Thyroid gland (tissue), 4 donors: ENCODE measurements around the gene HSPA12A.

Source experiments
- CTCF ChIP-seq, 6 experiments: fragments of 200-600 bp in 3 of 6; fragments of 450-650 bp in 3 of 6; sonication (generic) in 3 of 6; IDR thresholded peaks; one replicate each; pipeline ENCODE4 v1.5.1; 2016 to 2019; ENCODE audit warnings: antibody characterized with exemption in 6 of 6, mild to moderate bottlenecking in 2 of 6, inconsistent platforms in 1 of 6, moderate library complexity in 1 of 6
- POLR2A ChIP-seq, 2 donors: fragments of 450-650 bp; IDR thresholded peaks; one replicate each; pipeline ENCODE4 v1.6.1; 2017; ENCODE audit warnings: antibody characterized with exemption in 2 of 2, mild to moderate bottlenecking in 2 of 2, moderate library complexity in 1 of 2

- TF ChIP-seq CTCF (IDR thresholded peaks at IDR 0.05) (no peak), POLR2A (IDR thresholded peaks at IDR 0.05) (no peak)
These were observed 20.6 kb downstream of the HSPA12A start for GRCh38 chr10:116721547-116722392.
